Measurements from ENCODE around the gene CNMD.

- TF ChIP-seq, protein P1, sequence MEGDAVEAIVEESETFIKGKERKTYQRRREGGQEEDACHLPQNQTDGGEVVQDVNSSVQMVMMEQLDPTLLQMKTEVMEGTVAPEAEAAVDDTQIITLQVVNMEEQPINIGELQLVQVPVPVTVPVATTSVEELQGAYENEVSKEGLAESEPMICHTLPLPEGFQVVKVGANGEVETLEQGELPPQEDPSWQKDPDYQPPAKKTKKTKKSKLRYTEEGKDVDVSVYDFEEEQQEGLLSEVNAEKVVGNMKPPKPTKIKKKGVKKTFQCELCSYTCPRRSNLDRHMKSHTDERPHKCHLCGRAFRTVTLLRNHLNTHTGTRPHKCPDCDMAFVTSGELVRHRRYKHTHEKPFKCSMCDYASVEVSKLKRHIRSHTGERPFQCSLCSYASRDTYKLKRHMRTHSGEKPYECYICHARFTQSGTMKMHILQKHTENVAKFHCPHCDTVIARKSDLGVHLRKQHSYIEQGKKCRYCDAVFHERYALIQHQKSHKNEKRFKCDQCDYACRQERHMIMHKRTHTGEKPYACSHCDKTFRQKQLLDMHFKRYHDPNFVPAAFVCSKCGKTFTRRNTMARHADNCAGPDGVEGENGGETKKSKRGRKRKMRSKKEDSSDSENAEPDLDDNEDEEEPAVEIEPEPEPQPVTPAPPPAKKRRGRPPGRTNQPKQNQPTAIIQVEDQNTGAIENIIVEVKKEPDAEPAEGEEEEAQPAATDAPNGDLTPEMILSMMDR (IDR thresholded peaks at IDR 0.05), result no peak
- TF ChIP-seq POLR2A (IDR thresholded peaks at IDR 0.05), result no peak
Measured at GRCh38 chr13:52701728-52702465, 37.7 kb downstream of the CNMD start.

Measured in right lobe of liver (tissue), 4 donors.